Effector CD4-positive, alpha-beta T cell (primary cell): ENCODE measurements around the gene ZNF738.

Source experiments
- DNase-seq: peaks from one replicate; pipeline ENCODE4 v3.0.0-alpha.2; 2020

ZNF738 gene

DNA sequence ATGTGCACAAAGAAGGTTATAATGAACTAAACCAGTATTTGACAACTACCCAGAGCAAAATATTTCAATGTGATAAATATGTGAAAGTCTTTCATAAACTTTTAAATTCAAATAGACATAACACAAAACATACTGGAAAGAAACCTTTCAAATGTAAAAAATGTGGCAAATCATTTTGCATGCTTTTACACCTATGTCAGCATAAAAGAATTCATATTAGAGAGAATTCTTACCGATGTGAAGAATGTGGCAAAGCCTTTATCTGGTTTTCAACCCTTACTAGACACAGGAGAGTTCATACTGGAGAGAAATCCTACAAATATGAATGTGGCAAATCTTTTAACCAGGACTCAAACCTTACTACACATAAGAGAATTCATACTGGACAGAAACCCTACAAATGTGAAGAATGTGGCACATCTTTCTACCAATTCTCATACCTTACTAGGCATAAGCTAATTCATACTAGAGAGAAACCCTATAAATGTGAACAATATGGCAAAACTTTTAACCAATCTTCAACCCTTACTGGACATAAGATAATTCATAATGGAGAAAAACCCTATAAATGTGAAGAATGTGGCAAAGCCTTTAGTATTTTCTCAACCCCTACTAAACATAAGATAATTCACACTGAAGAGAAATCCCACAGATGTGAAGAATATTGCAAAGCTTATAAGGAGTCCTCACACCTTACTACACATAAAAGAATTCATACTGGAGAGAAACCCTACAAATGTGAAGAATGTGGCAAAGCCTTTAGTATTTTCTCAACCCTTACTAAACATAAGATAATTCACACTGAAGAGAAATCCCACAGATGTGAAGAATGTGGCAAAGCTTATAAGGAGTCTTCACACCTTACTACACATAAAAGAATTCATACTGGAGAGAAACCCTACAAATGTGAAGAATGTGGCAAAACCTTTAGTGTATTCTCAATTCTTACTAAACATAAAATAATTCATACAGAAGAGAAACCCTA, 64.5 kb downstream of the ZNF738 start:
- DNase-seq: no peak
